Sigmoid colon (tissue), 7 donors: ENCODE results near the gene NMUR1. TPM values are rescaled to one million over a fixed set of nuclear protein-coding genes. Genes with fewer than 3 reads are reported as not detected.

ENCODE experiments used
- DNase-seq: peaks from one replicate; pipeline ENCODE4 v3.0.0-alpha.2; 2019
- H3K27ac ChIP-seq, 4 donors: fragments of 200-600 bp; sonication (generic); one replicate each; pipeline ENCODE4 v1.5.1; 2016 to 2019; ENCODE audit warnings: mild to moderate bottlenecking in 1 of 4
- H3K27me3 ChIP-seq, 3 donors: fragments of 200-600 bp; sonication (generic); one replicate each; pipeline ENCODE4 v1.5.1; 2019; ENCODE audit warnings: mild to moderate bottlenecking in 1 of 3
- H3K36me3 ChIP-seq, 4 donors: fragments of 200-600 bp; sonication (generic); one replicate each; pipeline ENCODE4 v1.5.1; 2016 to 2019
- H3K4me1 ChIP-seq, 4 donors: fragments of 200-600 bp; sonication (generic); one replicate each; pipeline ENCODE4 v1.5.1; 2017 to 2019
- H3K4me3 ChIP-seq, 4 donors: fragments of 200-600 bp; sonication (generic); one replicate each; pipeline ENCODE4 v1.5.1; 2017 to 2019; ENCODE audit warnings: mild to moderate bottlenecking in 2 of 4, moderate library complexity in 1 of 4
- H3K9me3 ChIP-seq, 4 donors: fragments of 200-600 bp in 3 of 4; sonication (generic) in 3 of 4; one replicate each; pipeline versions ENCODE4 v1.5.1 to v1.6.1; 2013 to 2019
- EP300 ChIP-seq, 4 donors: sonication (generic); formaldehyde crosslinking; IDR thresholded peaks; one replicate each; pipeline ENCODE4 v1.6.1; 2017; ENCODE audit warnings: antibody characterized with exemption in 4 of 4
- POLR2A ChIP-seq, 2 donors: fragments of 450-650 bp; IDR thresholded peaks; one replicate each; pipeline ENCODE4 v1.6.1; 2016; ENCODE audit warnings: antibody characterized with exemption in 2 of 2, mild to moderate bottlenecking in 2 of 2, moderate library complexity in 2 of 2
- POLR2AphosphoS5 ChIP-seq, 4 donors: sonication (generic); formaldehyde crosslinking; IDR thresholded peaks; one replicate each; pipeline ENCODE4 v1.6.1; 2017; ENCODE audit warnings: antibody characterized with exemption in 4 of 4
- WGBS, 2 donors: extraction: QIAGEN DNeasy Blood & Tissue Kit; methylation state at CpG; one replicate each; pipeline ENCODE4 v1.1.7; 2013; 5-methylcytosine and 5-hydroxymethylcytosine counted together
- intact Hi-C: fragments of 100-400 bp; cut with DNase I; formaldehyde crosslinking; loops from one replicate; pipeline ENCODE4 v1.15.1; 2023
- polyA plus RNA-seq, 3 donors: library from polyadenylated mRNA; stranded (reverse); fragments of 200-250 nt; gene quantifications; one replicate each; pipeline ENCODE4 v1.2.3, GENCODE V29; 2013
- total RNA-seq, 4 donors: library from RNA; depleted of rRNA; stranded (reverse); fragments of >200 nt; gene quantifications; one replicate each; pipeline ENCODE4 v1.1.0, GENCODE V29; 2016
- TF ChIP-seq, protein P1 (sequence below), 4 experiments: fragments of 450-650 bp in 3 of 4; fragments of 200-600 bp in 1 of 4; IDR thresholded peaks; one replicate each; pipeline ENCODE4 v1.5.1; 2016 to 2019; ENCODE audit warnings: antibody characterized with exemption in 4 of 4, mild to moderate bottlenecking in 3 of 4, moderate library complexity in 2 of 4
- donor health status: healthy with polysubstance abuse.
- donor health status: Bipolar disorder and iron deficiency.
- donor health status: healthy.

The NMUR1 gene
- total and polyA plus RNA-seq, 7 donors: 0.14 to 0.36 (median 0.23) TPM; not detected in 2

- Histone ChIP-seq H3K9me3 (no peaks in the 10 kb centered on the region), H3K36me3 (no peaks in the 10 kb centered on the region), H3K4me1 (peaks cover 0 to 11% (median 8%) of the 10 kb centered on the region in 4 donors), H3K27ac (no peak overlapping the region), H3K4me3 (no peak overlapping the region), H3K27me3 (peaks cover 6 to 14% (median 6%) of the 10 kb centered on the region in 3 donors)
- no peak for TF ChIP-seq POLR2A (IDR thresholded peaks at IDR 0.05)
- TF ChIP-seq, protein P1, sequence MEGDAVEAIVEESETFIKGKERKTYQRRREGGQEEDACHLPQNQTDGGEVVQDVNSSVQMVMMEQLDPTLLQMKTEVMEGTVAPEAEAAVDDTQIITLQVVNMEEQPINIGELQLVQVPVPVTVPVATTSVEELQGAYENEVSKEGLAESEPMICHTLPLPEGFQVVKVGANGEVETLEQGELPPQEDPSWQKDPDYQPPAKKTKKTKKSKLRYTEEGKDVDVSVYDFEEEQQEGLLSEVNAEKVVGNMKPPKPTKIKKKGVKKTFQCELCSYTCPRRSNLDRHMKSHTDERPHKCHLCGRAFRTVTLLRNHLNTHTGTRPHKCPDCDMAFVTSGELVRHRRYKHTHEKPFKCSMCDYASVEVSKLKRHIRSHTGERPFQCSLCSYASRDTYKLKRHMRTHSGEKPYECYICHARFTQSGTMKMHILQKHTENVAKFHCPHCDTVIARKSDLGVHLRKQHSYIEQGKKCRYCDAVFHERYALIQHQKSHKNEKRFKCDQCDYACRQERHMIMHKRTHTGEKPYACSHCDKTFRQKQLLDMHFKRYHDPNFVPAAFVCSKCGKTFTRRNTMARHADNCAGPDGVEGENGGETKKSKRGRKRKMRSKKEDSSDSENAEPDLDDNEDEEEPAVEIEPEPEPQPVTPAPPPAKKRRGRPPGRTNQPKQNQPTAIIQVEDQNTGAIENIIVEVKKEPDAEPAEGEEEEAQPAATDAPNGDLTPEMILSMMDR (IDR thresholded peaks at IDR 0.05): no peak
- TF ChIP-seq POLR2AphosphoS5 (IDR thresholded peaks at IDR 0.05): no peak
- TF ChIP-seq EP300 (IDR thresholded peaks at IDR 0.05): no peak
- intact Hi-C loops: no loop called here
- DNase-seq: peak; percentile 28
- WGBS, 2 donors: 84 to 85% methylated on average over 7 of the region's 7 CpGs
These were observed 3.2 kb downstream of the NMUR1 start for GRCh38 chr2:231527091-231527395.

DNA sequence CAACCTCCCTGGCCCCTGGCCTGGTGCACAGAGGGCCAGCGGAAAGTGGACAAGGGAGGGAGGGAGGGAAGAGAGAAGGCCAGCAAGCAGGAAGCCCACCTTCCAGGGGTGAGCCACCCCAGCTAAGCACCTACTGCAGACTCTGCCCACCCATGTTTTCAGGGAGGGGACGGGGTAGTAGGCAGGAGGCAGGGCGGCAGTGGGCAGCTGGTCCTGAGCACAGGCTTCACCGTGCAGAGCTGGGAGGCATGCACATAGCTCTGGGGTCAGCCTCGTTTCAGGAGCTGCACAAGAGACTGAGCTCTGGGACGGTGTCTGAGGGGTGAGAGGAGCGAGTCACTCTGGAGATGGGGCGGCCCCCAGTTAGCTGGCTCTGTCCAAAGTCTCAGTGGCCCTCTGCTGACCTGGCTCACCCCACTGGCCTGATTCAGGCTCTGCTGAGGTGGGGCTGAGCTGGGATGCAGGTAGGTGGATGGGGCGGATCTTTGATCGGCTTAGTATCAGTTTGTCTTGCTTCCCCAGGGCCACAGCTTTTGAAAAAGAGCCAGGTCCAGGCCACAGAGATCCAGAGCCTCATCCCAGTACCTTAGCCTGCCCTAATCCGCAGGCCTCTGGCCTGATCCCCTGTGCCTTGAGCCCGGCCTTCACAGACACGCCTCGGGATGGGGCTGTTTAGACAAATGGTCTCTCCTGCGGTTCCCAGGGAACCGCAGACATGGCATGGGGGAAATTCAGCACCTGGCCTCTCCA is 3.7 kb downstream of the NMUR1 start:
- 88 to 90% methylated on average over 16 of the region's 16 CpGs for WGBS, 2 donors
- TF ChIP-seq, protein P1 (IDR thresholded peaks at IDR 0.05): no peak
- TF ChIP-seq POLR2A (IDR thresholded peaks at IDR 0.05) (no peak), EP300 (IDR thresholded peaks at IDR 0.05) (no peak), POLR2AphosphoS5 (IDR thresholded peaks at IDR 0.05) (no peak)
- no peaks in the 10 kb centered on the region for H3K9me3 ChIP-seq
- H3K27me3 ChIP-seq: peaks cover 6 to 14% (median 6%) of the 10 kb centered on the region in 3 donors
- no peak overlapping the region for H3K4me3 ChIP-seq
- peak; percentile 49 for DNase-seq
- intact Hi-C loops: no loop called here
- H3K36me3 ChIP-seq: no peaks in the 10 kb centered on the region
- H3K4me1 ChIP-seq: peaks cover 0 to 11% (median 8%) of the 10 kb centered on the region in 4 donors
- no peak overlapping the region for H3K27ac ChIP-seq

DNA sequence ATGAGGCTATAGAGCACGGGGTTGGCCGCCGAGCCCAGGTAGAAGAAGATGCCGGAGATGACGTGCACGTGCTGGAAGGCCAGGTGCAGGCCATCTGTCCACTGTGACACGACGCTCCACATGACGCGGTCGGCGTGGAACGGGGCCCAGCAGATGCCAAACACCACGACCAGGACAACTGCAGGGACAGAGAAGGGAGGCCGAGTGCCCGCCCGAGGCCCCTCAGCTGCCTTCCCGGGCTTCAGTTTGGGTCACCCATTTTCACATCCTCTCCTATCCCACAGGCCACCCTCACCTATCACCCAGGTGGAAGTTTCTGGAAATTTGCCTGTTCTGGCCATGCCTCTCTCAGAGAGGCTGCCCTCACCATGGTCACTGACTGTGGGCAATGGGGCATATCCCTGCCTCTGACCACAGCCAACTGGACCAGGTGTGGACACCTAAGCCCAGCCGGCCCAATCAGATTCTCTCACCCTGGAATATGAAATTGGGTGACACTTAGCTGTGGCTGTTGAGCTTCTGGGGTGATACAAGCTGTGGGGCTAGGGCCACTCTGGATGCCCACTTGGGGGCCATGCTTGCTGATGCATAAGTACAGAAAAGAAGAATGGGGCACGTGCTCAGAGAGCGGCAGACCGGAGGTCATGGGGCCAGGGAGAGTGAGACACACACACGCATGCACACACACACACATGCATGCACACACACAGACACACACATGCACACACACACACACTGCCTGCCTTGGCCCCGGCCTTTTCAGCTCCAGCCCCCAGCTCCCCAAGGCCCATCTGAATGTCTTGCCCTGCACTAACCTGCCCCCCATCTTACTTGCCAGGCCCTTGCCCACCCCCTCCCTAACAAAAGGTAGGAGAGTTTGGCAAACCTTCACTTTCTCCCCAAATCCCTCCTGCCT is 4.7 kb downstream of the NMUR1 start:
- Histone ChIP-seq H3K4me1 (peaks cover 0 to 8% (median 7%) of the 10 kb centered on the region in 4 donors), H3K36me3 (no peaks in the 10 kb centered on the region), H3K27ac (no peak overlapping the region), H3K27me3 (peaks cover 6 to 11% (median 6%) of the 10 kb centered on the region in 3 donors), H3K4me3 (no peak overlapping the region), H3K9me3 (no peaks in the 10 kb centered on the region)
- TF ChIP-seq EP300 (IDR thresholded peaks at IDR 0.05) (no peak), POLR2AphosphoS5 (IDR thresholded peaks at IDR 0.05) (no peak), POLR2A (IDR thresholded peaks at IDR 0.05) (no peak)
- TF ChIP-seq, protein P1 (IDR thresholded peaks at IDR 0.05): no peak
- peak; percentile 48 for DNase-seq
- 92 to 93% methylated on average over 24 of the region's 24 CpGs for WGBS, 2 donors
- intact Hi-C loops: no loop called here

DNA sequence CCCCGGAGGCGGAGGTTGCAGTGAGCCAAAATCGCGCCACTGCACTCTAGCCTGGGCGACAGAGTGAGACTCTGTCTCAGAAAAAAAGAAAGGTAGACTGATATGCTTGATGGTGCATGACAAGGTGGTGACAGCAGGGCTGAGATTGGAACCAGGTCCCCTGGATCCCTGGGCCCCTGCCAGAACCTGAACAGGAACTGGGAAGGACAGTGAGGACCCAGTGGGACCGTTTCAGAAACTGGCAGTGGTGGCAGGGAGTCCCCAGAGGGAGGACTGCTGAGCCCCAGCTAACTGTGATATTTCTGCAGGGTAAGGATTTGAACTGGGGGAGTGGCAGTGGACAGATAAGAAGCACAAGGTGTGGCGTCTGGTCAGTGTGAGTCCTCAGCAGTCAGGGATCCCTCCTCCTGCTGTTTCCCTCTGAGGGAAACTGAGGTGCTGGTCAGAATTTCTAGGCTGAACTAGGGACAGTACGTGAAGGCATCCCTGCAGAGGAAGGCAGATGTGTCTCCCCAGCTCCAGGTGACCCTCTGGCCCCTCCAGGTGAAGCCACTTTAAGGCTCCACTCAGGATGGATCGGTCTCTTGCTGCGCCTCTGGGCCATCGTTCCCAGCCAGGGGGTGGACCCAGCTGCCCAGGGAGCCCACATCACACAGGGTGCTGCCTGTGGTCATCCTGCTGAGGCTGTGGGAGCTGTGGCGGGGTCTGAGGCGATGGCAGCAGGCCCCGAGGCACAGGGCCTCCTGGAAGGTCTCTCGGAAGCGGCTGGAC is 5.6 kb downstream of the NMUR1 start:
- intact Hi-C loops: no loop called here
- TF ChIP-seq, protein P1 (IDR thresholded peaks at IDR 0.05): no peak
- TF ChIP-seq POLR2AphosphoS5 (IDR thresholded peaks at IDR 0.05) (no peak), EP300 (IDR thresholded peaks at IDR 0.05) (no peak), POLR2A (IDR thresholded peaks at IDR 0.05) (no peak)
- Histone ChIP-seq H3K4me3 (no peak overlapping the region), H3K36me3 (no peaks in the 10 kb centered on the region), H3K27ac (no peak overlapping the region), H3K27me3 (peaks cover 0 to 3% (median 0%) of the 10 kb centered on the region in 3 donors), H3K9me3 (no peaks in the 10 kb centered on the region), H3K4me1 (no peaks in the 10 kb centered on the region)
- peak; percentile 56 for DNase-seq
- 89 to 90% methylated on average over 16 of the region's 16 CpGs for WGBS, 2 donors
